ENCODE data around the gene ARHGEF10L. TPM values are rescaled to one million over a fixed set of nuclear protein-coding genes. Genes with fewer than 3 reads are reported as not detected.

ARHGEF10L gene
- total RNA-seq, 1 experiment from 2014 or later, result 3.3 TPM

DNA sequence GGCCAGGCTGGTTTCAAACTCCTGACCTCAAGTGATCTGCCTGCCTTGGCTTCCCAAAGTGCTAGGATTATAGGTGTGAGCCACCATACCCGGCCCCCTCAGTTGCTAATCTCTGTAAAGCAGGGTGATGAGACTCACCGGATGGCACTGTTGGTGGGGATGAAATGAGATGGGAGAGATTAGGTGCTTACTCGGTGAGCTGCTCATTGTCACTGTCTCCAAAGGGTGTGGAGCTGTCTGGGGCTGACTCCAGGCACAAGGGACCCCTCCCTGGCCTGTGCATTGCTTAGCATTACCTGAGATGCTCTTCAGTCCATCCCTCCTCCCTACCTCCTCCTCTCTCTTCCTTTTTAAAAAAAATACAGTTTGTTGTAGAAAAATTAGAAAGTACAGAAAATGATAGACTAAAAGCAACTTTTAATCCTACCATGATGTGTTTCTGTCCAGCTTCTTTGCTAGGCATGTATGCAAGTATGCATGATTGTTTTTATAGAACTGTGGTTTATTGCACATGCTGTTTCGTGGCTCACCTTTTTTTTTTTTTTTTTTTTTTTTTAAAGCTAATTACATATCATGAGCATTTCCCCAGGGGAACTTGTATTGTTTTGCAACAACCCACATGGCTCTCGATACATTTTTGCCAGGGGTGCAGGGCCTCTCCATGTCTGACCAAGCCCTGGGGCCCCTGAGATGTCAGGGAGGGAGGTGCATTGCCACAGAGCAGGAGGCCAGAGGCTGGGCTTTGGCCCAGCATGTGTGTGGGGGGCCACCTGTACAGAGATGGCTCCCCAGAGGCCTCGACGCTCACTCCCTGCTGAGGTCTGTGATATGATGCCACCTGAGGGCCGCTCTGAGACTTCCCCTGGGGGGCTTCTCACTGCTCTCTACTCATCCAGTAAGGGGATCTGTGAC, 55.4 kb downstream of the ARHGEF10L start:
- BruUV-seq (replicated peaks), result no TSS peak
- Histone ChIP-seq H3K4me1 (ENCODE audit: insufficient read depth, low read length, poor library complexity, severe bottlenecking) (no peaks in the 10 kb centered on the region), H3K4me3 (ENCODE audit: low read depth, low read length, poor library complexity, severe bottlenecking) (no peak overlapping the region), H3K36me3 (ENCODE audit: insufficient read depth, low read length, poor library complexity, severe bottlenecking) (no peaks in the 10 kb centered on the region), H3K9me3 (ENCODE audit: low read depth, low read length, poor library complexity, severe bottlenecking) (no peaks in the 10 kb centered on the region), H3K27ac (ENCODE audit: low read depth, low read length, poor library complexity, severe bottlenecking) (no peak overlapping the region), H3K27me3 (replicated peaks; ENCODE audit: insufficient read depth, low read depth, low read length, poor library complexity) (no peaks in the 10 kb centered on the region)
- DNase-seq (ENCODE audit: low spot score), result no peak
- intact Hi-C loops (cut with micrococcal nuclease; ENCODE audit: unreplicated experiment), result no loop called here
- ChIA-PET POLR2A (ENCODE audit: low non-redundant PET) (interaction anchor here (0.6 to 0.7 kb wide), 2 partner anchors 9 to 670 kb away, joined by 7 to 10 read pairs; no protein-coding TSS in a partner anchor), CTCF (no interaction called here)
- TF ChIP-seq, protein P1, sequence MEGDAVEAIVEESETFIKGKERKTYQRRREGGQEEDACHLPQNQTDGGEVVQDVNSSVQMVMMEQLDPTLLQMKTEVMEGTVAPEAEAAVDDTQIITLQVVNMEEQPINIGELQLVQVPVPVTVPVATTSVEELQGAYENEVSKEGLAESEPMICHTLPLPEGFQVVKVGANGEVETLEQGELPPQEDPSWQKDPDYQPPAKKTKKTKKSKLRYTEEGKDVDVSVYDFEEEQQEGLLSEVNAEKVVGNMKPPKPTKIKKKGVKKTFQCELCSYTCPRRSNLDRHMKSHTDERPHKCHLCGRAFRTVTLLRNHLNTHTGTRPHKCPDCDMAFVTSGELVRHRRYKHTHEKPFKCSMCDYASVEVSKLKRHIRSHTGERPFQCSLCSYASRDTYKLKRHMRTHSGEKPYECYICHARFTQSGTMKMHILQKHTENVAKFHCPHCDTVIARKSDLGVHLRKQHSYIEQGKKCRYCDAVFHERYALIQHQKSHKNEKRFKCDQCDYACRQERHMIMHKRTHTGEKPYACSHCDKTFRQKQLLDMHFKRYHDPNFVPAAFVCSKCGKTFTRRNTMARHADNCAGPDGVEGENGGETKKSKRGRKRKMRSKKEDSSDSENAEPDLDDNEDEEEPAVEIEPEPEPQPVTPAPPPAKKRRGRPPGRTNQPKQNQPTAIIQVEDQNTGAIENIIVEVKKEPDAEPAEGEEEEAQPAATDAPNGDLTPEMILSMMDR (conservative IDR thresholded peaks at IDR 0.05; ENCODE audit: low read depth, low read length), result no peak
- no peak for TF ChIP-seq EZH2 (IDR thresholded peaks at IDR 0.05; ENCODE audit: borderline replicate concordance, low read depth, low read length, poor library complexity, severe bottlenecking)

DNA sequence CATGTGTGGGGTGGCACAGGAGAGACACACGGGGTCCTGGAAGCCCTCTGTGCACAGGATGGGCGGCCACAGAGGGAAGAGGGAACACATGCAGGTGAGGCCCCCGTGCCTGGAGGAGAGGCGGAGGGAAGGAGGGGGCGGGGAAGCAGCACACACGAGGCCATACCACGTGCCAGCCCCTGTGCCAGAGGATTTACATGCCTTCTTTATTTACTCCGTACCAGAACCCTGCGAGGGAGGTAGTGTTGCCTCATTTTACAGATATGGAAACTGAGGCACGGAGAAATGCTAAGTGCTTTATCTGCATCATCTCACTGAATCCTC, 56.1 kb downstream of the ARHGEF10L start:
- TF ChIP-seq, protein P1 (conservative IDR thresholded peaks at IDR 0.05; ENCODE audit: low read depth, low read length), result no peak
- TF ChIP-seq EZH2 (IDR thresholded peaks at IDR 0.05; ENCODE audit: borderline replicate concordance, low read depth, low read length, poor library complexity, severe bottlenecking), result no peak
- Histone ChIP-seq H3K4me1 (ENCODE audit: insufficient read depth, low read length, poor library complexity, severe bottlenecking) (no peaks in the 10 kb centered on the region), H3K27me3 (replicated peaks; ENCODE audit: insufficient read depth, low read depth, low read length, poor library complexity) (no peaks in the 10 kb centered on the region), H3K9me3 (ENCODE audit: low read depth, low read length, poor library complexity, severe bottlenecking) (no peaks in the 10 kb centered on the region), H3K36me3 (ENCODE audit: insufficient read depth, low read length, poor library complexity, severe bottlenecking) (no peaks in the 10 kb centered on the region), H3K4me3 (ENCODE audit: low read depth, low read length, poor library complexity, severe bottlenecking) (no peak overlapping the region), H3K27ac (ENCODE audit: low read depth, low read length, poor library complexity, severe bottlenecking) (no peak overlapping the region)
- no TSS peak for BruUV-seq (replicated peaks)
- intact Hi-C loops (cut with micrococcal nuclease; ENCODE audit: unreplicated experiment), result no loop called here
- DNase-seq (ENCODE audit: low spot score), result no peak
- ChIA-PET CTCF (no interaction called here), POLR2A (ENCODE audit: low non-redundant PET) (no interaction called here)

DNA sequence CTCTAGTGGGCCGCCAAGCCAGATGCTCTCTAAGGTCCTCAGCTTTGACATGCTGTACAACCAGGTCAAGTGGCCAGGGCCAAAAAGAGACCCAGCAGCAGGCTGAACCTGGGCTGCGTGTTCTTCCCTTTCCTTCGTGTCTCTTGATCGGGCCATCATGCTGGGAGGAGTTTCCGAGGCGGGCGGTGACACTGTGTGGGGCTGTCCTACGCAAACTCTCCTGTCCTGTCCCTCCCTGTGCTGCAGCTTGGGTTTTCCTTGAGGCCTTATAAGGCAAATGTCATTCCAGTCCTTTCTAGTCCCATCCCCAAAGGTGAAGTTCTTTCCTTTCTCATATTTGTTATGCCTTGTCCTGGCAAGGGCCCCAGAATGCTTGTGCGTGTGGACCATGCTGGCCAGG, 56.7 kb downstream of the ARHGEF10L start:
- Histone ChIP-seq H3K27ac (ENCODE audit: low read depth, low read length, poor library complexity, severe bottlenecking) (no peak overlapping the region), H3K4me3 (ENCODE audit: low read depth, low read length, poor library complexity, severe bottlenecking) (no peak overlapping the region), H3K9me3 (ENCODE audit: low read depth, low read length, poor library complexity, severe bottlenecking) (no peaks in the 10 kb centered on the region), H3K36me3 (ENCODE audit: insufficient read depth, low read length, poor library complexity, severe bottlenecking) (no peaks in the 10 kb centered on the region), H3K27me3 (replicated peaks; ENCODE audit: insufficient read depth, low read depth, low read length, poor library complexity) (no peaks in the 10 kb centered on the region), H3K4me1 (ENCODE audit: insufficient read depth, low read length, poor library complexity, severe bottlenecking) (no peaks in the 10 kb centered on the region)
- POLR2A ChIA-PET (ENCODE audit: low non-redundant PET), result no interaction called here
- TF ChIP-seq, protein P1 (conservative IDR thresholded peaks at IDR 0.05; ENCODE audit: low read depth, low read length), result no peak
- no peak for TF ChIP-seq EZH2 (IDR thresholded peaks at IDR 0.05; ENCODE audit: borderline replicate concordance, low read depth, low read length, poor library complexity, severe bottlenecking)
- intact Hi-C loops (cut with micrococcal nuclease; ENCODE audit: unreplicated experiment), result no loop called here
- no TSS peak for BruUV-seq (replicated peaks)
- DNase-seq (ENCODE audit: low spot score), result no peak
- CTCF ChIA-PET, result no interaction called here
